Measurements from ENCODE around the gene TRIP12.
"Not testable (repeated sequence)": the region's sequence is repeated elsewhere in the genome, so short reads cannot be mapped to it uniquely, and the experiment has no call there.

Gene TRIP12

GRCh38 chr2:229768235-229768634 is 153.6 kb downstream of the TRIP12 start:
- no peak for DNase-seq
- TF ChIP-seq GATA1 (IDR thresholded peaks at IDR 0.05; ENCODE audit: low read depth, low read length) = no peak
- no peak for TF ChIP-seq POLR2A (IDR thresholded peaks at IDR 0.05; ENCODE audit: low read length)

DNA sequence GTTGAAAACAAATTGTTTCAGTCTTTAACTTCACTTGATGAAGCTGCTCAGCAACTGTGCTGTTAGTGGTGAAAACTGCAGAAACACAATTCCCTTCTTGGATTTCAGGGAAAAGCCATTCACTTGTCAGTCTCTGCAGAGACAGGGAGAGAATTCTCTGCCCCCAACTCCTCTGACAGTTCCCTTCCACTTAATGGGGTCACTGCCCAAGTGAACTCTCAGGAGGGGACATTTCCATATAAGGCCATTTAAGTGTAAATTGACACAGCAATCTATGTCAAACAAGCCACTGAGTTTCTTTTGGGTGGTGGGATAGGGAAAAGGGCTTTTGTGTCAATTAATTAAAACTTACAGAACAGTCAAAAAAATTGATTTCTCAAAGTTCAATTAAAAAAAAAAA is 156.1 kb downstream of the TRIP12 start:
- no peak for DNase-seq
- TF ChIP-seq GATA1 (IDR thresholded peaks at IDR 0.05; ENCODE audit: low read depth, low read length) (no peak), POLR2A (IDR thresholded peaks at IDR 0.05; ENCODE audit: low read length) (no peak)

DNA sequence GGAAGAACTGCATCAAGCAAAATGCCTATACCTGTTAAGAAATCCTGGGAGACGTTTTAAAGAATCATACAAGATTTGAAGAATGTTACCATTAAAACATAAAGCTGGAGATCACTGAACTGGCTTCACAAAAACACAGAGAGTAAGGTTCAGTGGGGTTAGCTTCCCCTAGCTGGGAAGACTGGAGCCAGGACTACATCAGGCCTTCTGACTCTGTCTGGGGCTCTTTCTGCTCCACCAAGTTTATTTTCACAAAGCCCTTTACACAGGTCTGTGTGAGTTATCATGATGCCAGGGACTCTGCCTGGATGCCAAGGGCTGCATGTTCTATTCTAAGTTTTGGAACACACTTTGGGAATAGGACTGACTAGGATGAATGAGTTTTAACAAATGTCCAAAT is 160.1 kb downstream of the TRIP12 start:
- TF ChIP-seq POLR2A (IDR thresholded peaks at IDR 0.05; ENCODE audit: low read length) (no peak), GATA1 (IDR thresholded peaks at IDR 0.05; ENCODE audit: low read depth, low read length) (no peak)
- no peak for DNase-seq

DNA sequence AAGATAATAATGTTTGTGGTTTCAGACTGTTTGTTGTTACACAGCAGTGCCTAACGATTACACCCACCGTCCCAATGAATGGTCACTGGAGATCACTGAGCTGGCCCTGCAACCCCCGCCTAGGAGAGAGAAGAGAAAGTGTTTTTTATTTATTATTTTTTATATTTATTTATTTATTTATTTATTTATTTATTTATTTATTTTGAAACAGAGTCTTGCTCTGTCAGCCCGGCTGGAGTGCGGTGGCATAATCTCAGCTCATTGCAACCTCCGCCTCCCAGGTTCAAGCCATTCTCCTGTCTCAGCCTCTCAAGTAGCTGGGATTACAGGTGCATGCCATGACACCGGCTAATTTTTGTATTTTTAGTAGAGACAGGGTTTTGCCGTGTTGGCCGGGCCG is 164.3 kb downstream of the TRIP12 start:
- DNase-seq = not testable (repeated sequence)

DNA sequence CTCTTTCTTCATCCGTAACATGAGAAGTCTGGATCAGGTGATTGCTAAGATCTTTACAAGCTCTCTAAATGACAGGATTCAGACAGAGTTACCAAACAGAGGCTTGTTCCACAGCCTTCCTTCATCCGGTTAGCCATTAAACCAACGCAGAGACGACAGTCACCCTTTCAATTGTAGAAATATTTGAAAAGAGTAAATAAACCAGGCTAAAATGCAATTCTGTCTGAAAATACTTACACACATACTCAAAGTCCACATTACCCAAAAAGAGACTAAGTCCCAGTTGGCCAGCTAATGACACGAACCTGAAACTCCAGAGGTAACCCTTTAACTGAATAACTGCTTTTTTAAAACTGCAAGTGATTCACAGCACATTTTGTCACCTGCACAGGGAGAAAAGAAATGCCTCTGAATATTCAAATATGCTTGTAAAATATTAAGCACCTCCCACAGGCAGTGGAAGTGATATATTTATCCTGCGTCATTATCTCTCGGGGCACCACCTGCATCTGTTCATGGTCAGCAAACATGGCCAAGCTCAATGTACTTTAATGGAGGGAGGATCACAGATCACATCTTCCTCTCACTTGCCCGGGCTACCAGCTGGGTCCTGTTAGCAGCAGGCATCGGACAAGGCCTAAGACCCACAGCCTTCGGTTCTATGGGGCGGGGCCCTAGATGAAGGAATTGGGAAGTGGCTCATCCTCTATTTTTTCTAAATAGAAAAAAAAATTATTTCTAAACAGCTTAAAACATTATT is 168.7 kb downstream of the TRIP12 start:
- DNase-seq = no peak
- TF ChIP-seq POLR2A (IDR thresholded peaks at IDR 0.05; ENCODE audit: low read length) (no peak), GATA1 (IDR thresholded peaks at IDR 0.05; ENCODE audit: low read depth, low read length) (no peak)

DNA sequence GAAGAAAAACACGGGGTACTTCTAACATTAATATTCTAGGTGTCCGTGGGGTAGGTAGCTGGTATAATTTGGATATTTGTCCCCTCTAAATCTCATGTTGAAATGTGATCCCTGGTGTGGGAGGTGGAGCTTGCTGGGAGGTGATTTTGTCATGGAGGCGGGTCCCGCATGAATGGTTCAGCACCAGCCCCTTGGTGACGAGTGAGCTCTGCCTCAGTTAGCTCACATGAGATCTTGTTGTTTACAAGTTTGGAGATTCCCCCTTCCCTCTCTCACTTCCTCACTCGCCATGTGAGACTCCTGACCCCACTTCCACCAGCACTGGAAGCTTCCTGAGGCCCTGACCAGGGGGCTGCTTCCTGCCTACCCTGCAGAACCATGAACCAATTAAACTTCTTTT is 172.0 kb downstream of the TRIP12 start:
- no peak for TF ChIP-seq POLR2A (IDR thresholded peaks at IDR 0.05; ENCODE audit: low read length)
- TF ChIP-seq GATA1 (IDR thresholded peaks at IDR 0.05; ENCODE audit: low read depth, low read length) = no peak
- DNase-seq = no peak

GRCh38 chr2:229748950-229749349 is 172.9 kb downstream of the TRIP12 start:
- no peak for DNase-seq
- no peak for TF ChIP-seq GATA1 (IDR thresholded peaks at IDR 0.05; ENCODE audit: low read depth, low read length)
- no peak for TF ChIP-seq POLR2A (IDR thresholded peaks at IDR 0.05; ENCODE audit: low read length)

DNA sequence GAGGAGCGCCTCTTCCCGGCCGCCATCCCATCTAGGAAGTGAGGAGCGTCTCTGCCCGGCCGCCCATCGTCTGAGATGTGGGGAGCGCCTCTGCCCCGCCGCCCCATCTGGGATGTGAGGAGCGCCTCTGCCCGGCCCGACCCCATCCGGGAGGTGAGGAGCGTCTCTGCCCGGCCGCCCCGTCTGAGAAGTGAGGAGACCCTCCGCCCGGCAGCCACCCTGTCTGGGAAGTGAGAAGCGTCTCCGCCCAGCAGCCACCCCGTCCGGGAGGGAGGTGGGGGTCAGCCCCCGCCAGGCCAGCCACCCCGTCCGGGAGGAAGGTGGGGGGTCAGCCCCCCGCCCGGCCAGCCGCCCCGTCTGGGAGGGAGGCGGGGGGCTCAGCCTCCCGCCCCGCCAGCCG is 179.1 kb downstream of the TRIP12 start:
- not testable (repeated sequence) for DNase-seq

DNA sequence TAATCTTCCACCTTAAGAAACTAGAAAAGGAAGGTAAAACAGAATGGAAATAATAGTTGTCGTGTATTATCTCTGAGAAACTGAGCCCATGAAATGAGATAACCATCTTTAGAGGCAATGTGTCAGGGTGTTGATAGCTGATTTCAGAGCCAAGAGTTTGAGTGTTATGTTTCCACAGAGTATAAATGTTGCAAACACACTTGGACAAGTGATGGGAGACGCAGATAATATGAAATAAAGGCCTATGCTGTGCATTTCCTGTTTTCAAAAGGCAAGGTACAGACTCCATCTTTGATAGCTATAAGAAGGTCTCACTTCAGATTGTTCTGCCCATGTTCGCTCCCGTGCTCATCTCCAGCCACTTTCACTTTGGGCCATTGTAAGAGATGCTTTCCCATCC is 181.5 kb downstream of the TRIP12 start:
- peak; percentile 55 to 88 for DNase-seq

GRCh38 chr2:229738024-229738625 is 183.7 kb downstream of the TRIP12 start:
- TF ChIP-seq GATA1 (IDR thresholded peaks at IDR 0.05; ENCODE audit: low read depth, low read length) = no peak
- TF ChIP-seq POLR2A (IDR thresholded peaks at IDR 0.05; ENCODE audit: low read length) = no peak
- peak in 1 of 2 experiments; percentile 20 for DNase-seq

More for the DNA sequence above, 181.5 kb downstream of the TRIP12 start:
- TF ChIP-seq POLR2A (IDR thresholded peaks at IDR 0.05; ENCODE audit: low read length) = no peak
- TF ChIP-seq GATA1 (IDR thresholded peaks at IDR 0.05; ENCODE audit: low read depth, low read length) = no peak

GRCh38 chr2:229734410-229734809 is 187.4 kb downstream of the TRIP12 start:
- no peak for DNase-seq
- TF ChIP-seq POLR2A (IDR thresholded peaks at IDR 0.05; ENCODE audit: low read length) = no peak
- TF ChIP-seq GATA1 (IDR thresholded peaks at IDR 0.05; ENCODE audit: low read depth, low read length) = no peak

DNA sequence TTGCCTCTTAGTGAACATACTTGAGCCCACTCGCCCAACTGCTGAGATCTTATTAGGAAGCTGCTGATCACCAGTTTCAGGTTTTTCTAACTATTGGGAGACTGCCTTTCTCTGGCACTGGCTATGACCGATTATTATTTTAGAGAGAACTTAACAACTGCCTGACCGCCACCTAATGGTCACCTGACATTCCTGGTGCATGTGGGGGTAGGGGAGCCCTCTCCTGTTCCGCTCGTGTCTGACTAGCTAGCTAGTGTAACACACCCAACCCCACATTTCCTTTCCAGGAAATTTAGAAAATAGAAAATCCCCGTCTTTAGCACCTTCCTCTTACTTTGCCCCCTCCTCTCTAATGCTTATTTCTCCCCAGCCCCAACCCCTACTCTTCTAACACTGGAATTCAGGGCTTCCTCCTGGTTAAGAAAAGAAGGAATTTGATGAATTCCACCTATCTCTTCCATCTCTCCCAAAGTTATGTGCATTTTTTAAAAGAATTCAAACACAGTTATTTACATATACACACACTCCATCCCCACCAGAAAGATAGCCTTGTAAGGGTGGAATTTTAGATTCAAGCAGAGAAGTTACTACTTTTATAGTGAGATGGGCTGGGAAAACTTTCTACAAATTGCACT is 188.1 kb downstream of the TRIP12 start:
- TF ChIP-seq GATA1 (IDR thresholded peaks at IDR 0.05; ENCODE audit: low read depth, low read length) (no peak), POLR2A (IDR thresholded peaks at IDR 0.05; ENCODE audit: low read length) (no peak)
- DNase-seq = no peak

GRCh38 chr2:229732897-229733296 is 188.9 kb downstream of the TRIP12 start:
- DNase-seq = no peak
- TF ChIP-seq GATA1 (IDR thresholded peaks at IDR 0.05; ENCODE audit: low read depth, low read length) (no peak), POLR2A (IDR thresholded peaks at IDR 0.05; ENCODE audit: low read length) (no peak)

- TF ChIP-seq POLR2A (IDR thresholded peaks at IDR 0.05; ENCODE audit: low read length) (no peak), GATA1 (IDR thresholded peaks at IDR 0.05; ENCODE audit: low read depth, low read length) (no peak)
- peak; percentile 53 to 73 for DNase-seq
Measured at GRCh38 chr2:229731916-229732315, 189.9 kb downstream of the TRIP12 start.

GRCh38 chr2:229731363-229731762 is 190.4 kb downstream of the TRIP12 start:
- TF ChIP-seq POLR2A (IDR thresholded peaks at IDR 0.05; ENCODE audit: low read length) = no peak
- no peak for TF ChIP-seq GATA1 (IDR thresholded peaks at IDR 0.05; ENCODE audit: low read depth, low read length)

More at GRCh38 chr2:229731363-229731762, 190.4 kb downstream of the TRIP12 start:
- DNase-seq = no peak
